Right ventricle myocardium superior (tissue), 1 donor: ENCODE results near the gene VEZT. TPM values are rescaled to one million over a fixed set of nuclear protein-coding genes. Genes with fewer than 3 reads are reported as not detected.
"Not testable (repeated sequence)": the region's sequence is repeated elsewhere in the genome, so short reads cannot be mapped to it uniquely, and the experiment has no call there.

Experiments
- ATAC-seq: fragments of 200-7000 bp; cut with Tn5 transposase; one replicate; pipeline ENCODE4 v1.9.1; 2020; ENCODE audit warnings: mild to moderate bottlenecking; ENCODE audit not compliant: poor library complexity
- DNase-seq: peaks from one replicate; pipeline ENCODE4 v3.0.0-alpha.2; 2020
- intact Hi-C: fragments of 100-400 bp; cut with DNase I; formaldehyde crosslinking; loops from one replicate; pipeline ENCODE4 v1.11.2; 2022
- total RNA-seq: library from RNA; stranded (reverse); fragmentation: NEBNext Ultra II Directional; extraction: Animal tissue kit (Norgen Biotek cat#: 25700); gene quantifications from one replicate; pipeline ENCODE4 v1.2.1, GENCODE V29; 2021
- donor health status: DM: no; HTN: yes; CAD: no; lungs with severe emphysema.

The VEZT gene
- total RNA-seq, 1 donor from 2014 or later, result 55.5 TPM

GRCh38 chr12:95282266-95282665 lies 64.7 kb downstream of the VEZT start:
- ATAC-seq (no peak), DNase-seq (no peak)
- intact Hi-C loops, result no loop called here

- ATAC-seq (no peak), DNase-seq (no peak)
- intact Hi-C loops, result no loop called here
Measured at GRCh38 chr12:95283371-95283770, 65.8 kb downstream of the VEZT start.

- intact Hi-C loops, result no loop called here
- ATAC-seq, result no peak
- DNase-seq, result no peak
Measured at GRCh38 chr12:95286713-95287112, 69.1 kb downstream of the VEZT start.

DNA sequence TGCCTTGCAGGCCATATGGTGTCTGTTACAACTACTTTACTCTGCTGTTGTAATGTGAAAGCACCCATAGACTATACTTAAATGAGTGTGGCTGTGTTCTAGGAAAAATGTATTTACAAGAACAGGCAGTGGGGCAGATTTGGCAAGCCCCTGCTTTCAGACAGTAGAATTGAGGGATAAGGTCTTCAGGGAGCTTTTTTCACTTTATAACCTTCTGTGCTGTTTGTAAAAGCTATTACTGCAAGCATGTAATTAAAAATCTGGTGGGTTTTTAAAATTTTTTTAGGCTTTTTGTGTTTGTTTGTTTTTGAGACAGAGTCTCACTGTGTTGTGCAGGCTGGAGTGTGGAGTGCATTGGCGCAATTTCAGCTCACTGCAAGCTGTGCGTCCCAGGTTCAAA lies 73.9 kb downstream of the VEZT start:
- ATAC-seq (no peak), DNase-seq (no peak)
- intact Hi-C loops, result no loop called here

GRCh38 chr12:95298916-95299315 lies 81.3 kb downstream of the VEZT start:
- intact Hi-C loops, result no loop called here
- ATAC-seq (no peak), DNase-seq (no peak)

- no peak for DNase-seq
- ATAC-seq, result no peak
- intact Hi-C loops, result no loop called here
Measured at GRCh38 chr12:95300286-95300685, 82.7 kb downstream of the VEZT start.

GRCh38 chr12:95303476-95303875 lies 85.9 kb downstream of the VEZT start:
- no peak for DNase-seq
- ATAC-seq, result no peak
- intact Hi-C loops, result no loop called here

- ATAC-seq (no peak), DNase-seq (no peak)
- intact Hi-C loops, result no loop called here
Measured at GRCh38 chr12:95304673-95305198, 87.1 kb downstream of the VEZT start.

DNA sequence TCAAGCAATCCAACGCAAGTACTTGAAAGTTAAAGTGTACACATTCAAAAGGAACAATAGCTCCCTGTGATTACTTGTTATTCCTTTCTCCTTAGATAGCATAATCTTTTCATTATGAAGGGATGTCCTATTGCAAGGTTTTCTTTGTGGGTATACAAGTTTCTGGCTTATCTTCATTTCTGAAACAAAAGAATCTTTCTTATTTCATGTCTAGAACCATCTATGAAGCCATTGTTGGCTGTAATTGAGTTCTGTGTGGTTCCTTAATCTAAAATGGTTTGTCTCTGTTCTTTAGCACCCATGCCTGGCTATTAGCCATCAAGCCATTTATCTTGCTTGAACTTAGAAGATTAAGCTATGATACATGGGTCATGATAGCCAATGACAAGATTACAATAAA lies 95.0 kb downstream of the VEZT start:
- intact Hi-C loops, result no loop called here
- ATAC-seq, result no peak
- no peak for DNase-seq

DNA sequence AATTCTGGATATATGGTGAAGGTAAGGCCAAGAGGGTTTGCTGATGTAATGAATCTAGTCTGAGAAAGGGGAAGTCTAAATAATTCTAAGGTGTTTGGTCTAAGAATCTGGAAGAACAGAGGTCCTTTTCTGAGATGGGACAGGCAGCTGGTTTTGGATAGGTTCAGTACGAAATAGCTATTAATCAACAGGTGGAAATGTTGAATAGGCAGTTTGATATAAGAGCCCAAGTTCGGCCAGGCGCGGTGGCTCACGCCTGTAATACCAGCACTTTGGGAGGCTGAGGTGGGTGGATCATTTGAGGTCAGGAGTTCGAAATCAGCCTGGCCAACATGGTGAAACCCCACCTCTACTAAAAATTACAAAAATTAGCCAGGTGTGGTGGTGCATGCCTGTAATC lies 97.1 kb downstream of the VEZT start:
- ATAC-seq, intact Hi-C loops, DNase-seq: not testable (repeated sequence)

- no peak for ATAC-seq
- DNase-seq, result no peak
- intact Hi-C loops, result no loop called here
Measured at GRCh38 chr12:95316798-95317197, 99.2 kb downstream of the VEZT start.

DNA sequence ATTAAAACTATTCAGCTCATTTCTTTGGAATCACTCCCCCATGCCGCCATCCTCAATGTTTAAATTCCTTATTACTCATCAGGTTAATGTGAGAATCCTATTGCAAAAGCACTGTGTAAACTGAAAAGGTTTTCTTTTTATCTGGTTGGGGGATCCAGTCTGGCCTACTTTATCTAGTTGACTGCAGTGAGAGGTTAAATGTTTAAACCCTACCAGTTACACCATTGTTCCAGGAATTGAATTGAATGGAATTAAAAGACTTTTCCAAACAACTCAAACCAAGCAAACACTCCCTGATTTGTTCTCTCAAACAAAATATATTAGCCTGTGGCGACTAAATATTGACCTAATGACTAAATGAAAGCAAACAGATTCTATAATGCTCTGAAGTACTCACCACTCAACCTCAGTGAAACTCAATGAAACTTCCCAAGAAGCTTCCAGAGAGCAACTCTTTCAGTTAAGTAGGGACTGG lies 100.5 kb downstream of the VEZT start:
- intact Hi-C loops, result no loop called here
- DNase-seq (no peak), ATAC-seq (no peak)

GRCh38 chr12:95319694-95320331 lies 102.2 kb downstream of the VEZT start:
- intact Hi-C loops, result no loop called here
- ATAC-seq, result no peak

DNA sequence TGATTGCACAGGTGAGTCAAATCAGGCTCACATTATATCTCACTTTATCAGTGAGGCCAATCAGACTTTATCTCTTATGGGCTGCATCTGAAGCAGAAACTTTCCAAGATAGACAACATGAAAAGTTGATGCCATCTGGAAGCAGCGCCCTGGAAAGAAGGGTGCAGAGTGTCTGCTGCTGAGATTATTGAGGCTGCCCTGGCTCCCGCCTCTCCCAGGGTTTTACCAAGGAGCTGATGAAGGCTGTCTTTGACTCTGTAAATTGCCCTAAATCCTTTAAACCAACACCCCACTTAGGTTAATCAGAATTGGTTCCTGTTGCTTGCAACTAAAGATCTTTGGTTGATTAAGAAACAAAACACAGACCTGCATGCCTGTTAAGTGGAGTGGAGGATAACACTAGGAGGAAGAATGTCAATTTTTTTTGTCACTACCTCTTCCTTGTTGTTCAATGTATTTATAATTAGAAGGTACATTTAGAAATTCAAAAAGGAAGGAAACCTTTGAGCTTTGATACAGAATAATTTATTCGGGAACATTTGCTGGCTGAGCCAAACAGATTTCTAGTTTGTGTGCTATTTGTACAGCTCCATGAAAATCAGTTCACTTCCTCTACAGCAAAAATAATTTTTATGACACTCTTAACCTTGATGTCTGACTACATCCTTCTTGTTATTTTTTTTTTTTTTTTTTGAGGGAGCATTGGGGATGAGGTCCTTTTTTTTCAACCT lies 104.1 kb downstream of the VEZT start:
- ATAC-seq (no peak), DNase-seq (no peak)
- intact Hi-C loops, result no loop called here

More at GRCh38 chr12:95319694-95320331, 102.2 kb downstream of the VEZT start:
- no peak for DNase-seq

DNA sequence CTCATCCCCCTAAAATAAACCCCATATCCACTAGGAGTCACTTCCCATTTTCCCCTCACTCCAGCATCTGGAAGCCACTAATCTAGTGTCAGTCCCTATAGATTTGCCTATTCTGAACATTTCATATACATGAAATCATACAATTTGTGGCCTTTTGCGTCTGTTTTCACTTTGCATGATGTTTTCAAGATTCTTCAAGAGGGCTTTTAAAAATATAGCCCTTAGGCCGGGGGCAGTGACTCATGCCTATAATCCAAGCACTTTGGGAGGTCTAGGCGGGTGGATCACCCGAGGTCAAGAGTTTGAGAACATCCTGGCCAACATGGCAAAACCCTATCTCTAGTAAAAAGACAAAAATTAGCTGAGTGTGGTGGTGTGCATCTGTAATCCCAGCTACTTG lies 104.7 kb downstream of the VEZT start:
- no peak for DNase-seq
- intact Hi-C loops, result no loop called here
- no peak for ATAC-seq

GRCh38 chr12:95323212-95323611 lies 105.6 kb downstream of the VEZT start:
- intact Hi-C loops, result no loop called here
- no peak for DNase-seq
- ATAC-seq, result no peak

DNA sequence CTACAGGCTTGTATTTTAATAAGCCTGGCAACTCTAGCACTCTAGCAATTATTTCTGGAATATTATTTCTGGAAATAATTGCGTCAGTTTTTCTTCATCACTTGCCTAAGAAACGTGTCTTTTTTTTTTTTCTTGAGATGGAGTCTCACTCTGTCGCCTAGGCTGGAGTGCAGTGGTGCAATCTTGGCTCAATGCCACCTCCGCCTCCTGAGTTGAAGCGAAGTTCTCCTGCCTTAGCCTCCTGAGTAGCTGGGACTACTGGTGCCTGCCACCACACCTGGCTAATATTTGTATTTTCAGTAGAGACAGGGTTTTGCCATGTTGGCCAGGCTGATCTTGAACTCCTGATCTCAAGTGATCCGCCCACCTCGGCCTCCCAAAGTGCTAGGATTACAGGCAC lies 106.6 kb downstream of the VEZT start:
- DNase-seq, intact Hi-C loops, ATAC-seq: not testable (repeated sequence)

DNA sequence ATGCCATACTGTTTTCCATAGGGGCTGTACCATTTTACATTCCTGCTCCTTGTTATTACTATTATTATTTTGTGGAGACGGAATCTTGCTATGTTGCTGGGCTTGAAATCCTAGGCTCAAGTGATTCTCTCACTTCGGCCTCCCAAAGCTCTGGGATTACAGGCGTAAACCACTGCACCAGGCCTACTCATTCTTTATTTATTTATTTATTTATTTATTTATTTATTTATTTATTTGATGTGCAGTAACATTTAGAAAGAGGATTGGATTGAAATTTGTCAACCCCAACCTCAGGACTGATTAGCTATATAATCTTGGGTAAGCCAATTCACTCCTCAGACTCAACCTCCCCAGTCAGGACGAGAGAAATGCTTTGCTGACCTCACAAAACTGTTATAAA lies 107.9 kb downstream of the VEZT start:
- no peak for ATAC-seq
- intact Hi-C loops, result no loop called here
- no peak for DNase-seq

GRCh38 chr12:95326445-95326844 lies 108.8 kb downstream of the VEZT start:
- DNase-seq, result no peak
- ATAC-seq, result no peak
- intact Hi-C loops, result no loop called here

GRCh38 chr12:95326855-95327254 lies 109.2 kb downstream of the VEZT start:
- DNase-seq (no peak), ATAC-seq (no peak)
- intact Hi-C loops, result no loop called here
